GM06990 (cell line): Measurements from ENCODE around the gene MMD2.
"Not testable (repeated sequence)": the region's sequence is repeated elsewhere in the genome, so short reads cannot be mapped to it uniquely, and the experiment has no call there.

Experiments used
- DNase-seq: peaks from one replicate; pipeline ENCODE4 v3.0.0-alpha.2; 2011; ENCODE audit not compliant: insufficient read length; ENCODE audit errors: extremely low read depth
- H3K27me3 ChIP-seq: replicated peaks from 2 replicates; pipeline ENCODE4 v1.6.0; 2011; ENCODE audit warnings: low read length; ENCODE audit not compliant: control insufficient read depth, insufficient read depth
- H3K36me3 ChIP-seq: 2 replicates; pipeline ENCODE4 v1.5.1; 2011; ENCODE audit warnings: low read length; ENCODE audit not compliant: control insufficient read depth, insufficient read depth
- H3K4me3 ChIP-seq: replicated peaks from 2 replicates; pipeline ENCODE4 v1.5.1; 2011; ENCODE audit warnings: low read depth, mild to moderate bottlenecking, control low read depth, low read length
- CTCF ChIP-seq: IDR thresholded peaks from 2 replicates; pipeline ENCODE4 v1.5.1; 2011; ENCODE audit warnings: low read length, control low read depth, mild to moderate bottlenecking, inconsistent platforms; ENCODE audit not compliant: insufficient read depth, poor library complexity, severe bottlenecking

MMD2 gene

GRCh38 chr7:4998910-4999309 is 39.9 kb upstream of the MMD2 start:
- DNase-seq, result no peak
- no peak for TF ChIP-seq CTCF
- Histone ChIP-seq H3K36me3 (peaks cover 7% of the 10 kb centered on the region), H3K27me3 (no peaks in the 10 kb centered on the region), H3K4me3 (no peak overlapping the region)

- no peak for DNase-seq
- no peaks in the 10 kb centered on the region for H3K27me3 ChIP-seq
- no peak overlapping the region for H3K4me3 ChIP-seq
- TF ChIP-seq CTCF, result no peak
- H3K36me3 ChIP-seq, result peaks cover 13% of the 10 kb centered on the region
These were observed 39.3 kb upstream of the MMD2 start for GRCh38 chr7:4998244-4998643.

- peaks cover 13% of the 10 kb centered on the region for H3K36me3 ChIP-seq
- no peak overlapping the region for H3K4me3 ChIP-seq
- no peaks in the 10 kb centered on the region for H3K27me3 ChIP-seq
- TF ChIP-seq CTCF, result no peak
- no peak for DNase-seq
These were observed 37.8 kb upstream of the MMD2 start for GRCh38 chr7:4996696-4997222.

- H3K27me3 ChIP-seq, result no peaks in the 10 kb centered on the region
- TF ChIP-seq CTCF, result no peak
- DNase-seq, result no peak
- H3K36me3 ChIP-seq, result peaks cover 13% of the 10 kb centered on the region
- no peak overlapping the region for H3K4me3 ChIP-seq
These were observed 36.5 kb upstream of the MMD2 start for GRCh38 chr7:4995429-4995969.

- Histone ChIP-seq H3K36me3 (peaks cover 13% of the 10 kb centered on the region), H3K27me3 (no peaks in the 10 kb centered on the region), H3K4me3 (no peak overlapping the region)
- no peak for TF ChIP-seq CTCF
- no peak for DNase-seq
These were observed 34.5 kb upstream of the MMD2 start for GRCh38 chr7:4993471-4993870.

- not testable (repeated sequence) for H3K36me3 ChIP-seq, H3K27me3 ChIP-seq, DNase-seq, H3K4me3 ChIP-seq
These were observed 23.8 kb upstream of the MMD2 start for GRCh38 chr7:4982741-4983140.

GRCh38 chr7:4981295-4981890 is 22.4 kb upstream of the MMD2 start:
- not testable (repeated sequence) for H3K36me3 ChIP-seq, H3K27me3 ChIP-seq, DNase-seq, H3K4me3 ChIP-seq

GRCh38 chr7:4975626-4976025 is 16.6 kb upstream of the MMD2 start:
- H3K36me3 ChIP-seq, DNase-seq, H3K4me3 ChIP-seq, H3K27me3 ChIP-seq: not testable (repeated sequence)
